ENCODE results near the gene TBC1D24. TPM values are rescaled to one million over a fixed set of nuclear protein-coding genes. Genes with fewer than 3 reads are reported as not detected.
"Not testable (repeated sequence)": the region's sequence is repeated elsewhere in the genome, so short reads cannot be mapped to it uniquely, and the experiment has no call there.

TBC1D24 gene
- total RNA-seq, 3 donors from 2014 or later = 25.0 to 27.2 (median 26.3) TPM

- DNase-seq (no peak), ATAC-seq (no peak)
- H3K4me1 Mint-ChIP-seq (ENCODE audit: low read depth) = peaks cover 10% of the 10 kb centered on the region
- H3K36me3 Mint-ChIP-seq (ENCODE audit: insufficient read depth) = peaks cover 9% of the 10 kb centered on the region
- no peaks in the 10 kb centered on the region for H3K9me3 Mint-ChIP-seq
- no peaks in the 10 kb centered on the region for H3K27me3 Mint-ChIP-seq (ENCODE audit: low read depth)
- no peak overlapping the region for H3K4me3 Mint-ChIP-seq
These were observed 36.8 kb upstream of the TBC1D24 start for GRCh38 chr16:2438121-2438520.

- no peak for ATAC-seq
- Mint-ChIP-seq H3K4me1 (ENCODE audit: low read depth) (peaks cover 10% of the 10 kb centered on the region), H3K27me3 (ENCODE audit: low read depth) (no peaks in the 10 kb centered on the region), H3K36me3 (ENCODE audit: insufficient read depth) (peaks cover 7% of the 10 kb centered on the region), H3K4me3 (no peak overlapping the region), H3K9me3 (no peaks in the 10 kb centered on the region)
- no peak for DNase-seq
These were observed 35.3 kb upstream of the TBC1D24 start for GRCh38 chr16:2439598-2439997.

GRCh38 chr16:2441143-2441804 is 33.7 kb upstream of the TBC1D24 start:
- not testable (repeated sequence) for H3K36me3 Mint-ChIP-seq (ENCODE audit: insufficient read depth); DNase-seq; ATAC-seq; H3K4me3 Mint-ChIP-seq; H3K9me3 Mint-ChIP-seq; H3K27me3 Mint-ChIP-seq (ENCODE audit: low read depth)
- peaks cover 10% of the 10 kb centered on the region for H3K4me1 Mint-ChIP-seq (ENCODE audit: low read depth)

DNA sequence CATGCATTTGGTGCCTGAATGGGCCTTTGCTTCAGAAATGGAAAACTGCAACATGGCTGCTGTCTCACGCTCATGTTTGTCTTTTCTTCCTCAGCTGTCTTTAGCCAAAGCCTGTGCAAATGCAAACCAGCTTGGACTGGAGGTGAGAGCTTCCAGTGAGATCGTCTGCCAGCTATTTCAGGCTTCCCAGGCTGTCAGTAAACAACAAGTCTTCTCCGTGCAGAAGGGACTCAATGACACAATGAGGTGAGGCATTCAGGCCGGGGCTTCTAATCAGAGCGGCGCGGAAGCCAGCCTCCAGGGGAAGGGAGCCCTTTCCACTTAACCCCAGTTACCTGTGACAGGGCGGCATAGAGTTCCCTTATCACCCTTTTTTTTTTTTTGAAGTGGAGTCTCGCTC is 31.4 kb upstream of the TBC1D24 start:
- no peak for DNase-seq
- peaks cover 10% of the 10 kb centered on the region for H3K4me1 Mint-ChIP-seq (ENCODE audit: low read depth)
- H3K9me3 Mint-ChIP-seq = no peaks in the 10 kb centered on the region
- no peaks in the 10 kb centered on the region for H3K27me3 Mint-ChIP-seq (ENCODE audit: low read depth)
- H3K36me3 Mint-ChIP-seq (ENCODE audit: insufficient read depth) = peaks cover 6% of the 10 kb centered on the region
- H3K4me3 Mint-ChIP-seq = no peak overlapping the region
- ATAC-seq = no peak

- Mint-ChIP-seq H3K9me3 (no peaks in the 10 kb centered on the region), H3K27me3 (ENCODE audit: low read depth) (no peaks in the 10 kb centered on the region), H3K36me3 (ENCODE audit: insufficient read depth) (peaks cover 5% of the 10 kb centered on the region), H3K4me3 (no peak overlapping the region), H3K4me1 (ENCODE audit: low read depth) (no peaks in the 10 kb centered on the region)
- DNase-seq (no peak), ATAC-seq (no peak)
These were observed 26.9 kb upstream of the TBC1D24 start for GRCh38 chr16:2447920-2448583.

- Mint-ChIP-seq H3K4me3 (no peak overlapping the region), H3K9me3 (no peaks in the 10 kb centered on the region), H3K36me3 (ENCODE audit: insufficient read depth) (peaks cover 9% of the 10 kb centered on the region), H3K4me1 (ENCODE audit: low read depth) (no peaks in the 10 kb centered on the region), H3K27me3 (ENCODE audit: low read depth) (no peaks in the 10 kb centered on the region)
- no peak for DNase-seq
- ATAC-seq = no peak
These were observed 25.8 kb upstream of the TBC1D24 start for GRCh38 chr16:2449118-2449517.

- ATAC-seq (no peak), DNase-seq (no peak)
- no peaks in the 10 kb centered on the region for H3K9me3 Mint-ChIP-seq
- H3K4me3 Mint-ChIP-seq = no peak overlapping the region
- no peaks in the 10 kb centered on the region for H3K4me1 Mint-ChIP-seq (ENCODE audit: low read depth)
- no peaks in the 10 kb centered on the region for H3K27me3 Mint-ChIP-seq (ENCODE audit: low read depth)
- peaks cover 9% of the 10 kb centered on the region for H3K36me3 Mint-ChIP-seq (ENCODE audit: insufficient read depth)
These were observed 24.4 kb upstream of the TBC1D24 start for GRCh38 chr16:2450535-2450934.

DNA sequence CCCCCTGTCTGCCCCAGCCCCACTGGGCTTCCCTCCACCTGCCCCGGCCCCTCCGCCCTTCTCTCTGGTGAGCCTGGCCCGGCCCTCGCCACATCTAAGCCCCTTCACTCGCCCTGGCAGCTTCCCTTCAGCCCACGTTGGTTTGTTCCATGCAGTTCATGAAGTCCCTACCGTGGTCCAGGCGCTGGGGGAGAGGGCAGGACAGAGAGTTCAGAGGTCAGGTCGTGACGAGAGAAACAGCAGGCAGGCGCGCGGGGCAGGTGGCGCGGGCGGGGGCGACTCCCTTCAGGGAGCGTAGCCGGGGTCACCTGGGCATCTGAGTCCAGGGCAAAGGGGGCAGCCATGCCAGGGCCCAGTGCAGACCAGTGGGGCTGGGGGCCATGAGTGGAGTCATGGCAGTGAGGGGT is 23.9 kb upstream of the TBC1D24 start:
- no peak overlapping the region for H3K4me3 Mint-ChIP-seq
- peaks cover 9% of the 10 kb centered on the region for H3K36me3 Mint-ChIP-seq (ENCODE audit: insufficient read depth)
- no peak for DNase-seq
- H3K9me3 Mint-ChIP-seq = no peaks in the 10 kb centered on the region
- ATAC-seq = no peak
- no peaks in the 10 kb centered on the region for H3K27me3 Mint-ChIP-seq (ENCODE audit: low read depth)
- no peaks in the 10 kb centered on the region for H3K4me1 Mint-ChIP-seq (ENCODE audit: low read depth)

DNA sequence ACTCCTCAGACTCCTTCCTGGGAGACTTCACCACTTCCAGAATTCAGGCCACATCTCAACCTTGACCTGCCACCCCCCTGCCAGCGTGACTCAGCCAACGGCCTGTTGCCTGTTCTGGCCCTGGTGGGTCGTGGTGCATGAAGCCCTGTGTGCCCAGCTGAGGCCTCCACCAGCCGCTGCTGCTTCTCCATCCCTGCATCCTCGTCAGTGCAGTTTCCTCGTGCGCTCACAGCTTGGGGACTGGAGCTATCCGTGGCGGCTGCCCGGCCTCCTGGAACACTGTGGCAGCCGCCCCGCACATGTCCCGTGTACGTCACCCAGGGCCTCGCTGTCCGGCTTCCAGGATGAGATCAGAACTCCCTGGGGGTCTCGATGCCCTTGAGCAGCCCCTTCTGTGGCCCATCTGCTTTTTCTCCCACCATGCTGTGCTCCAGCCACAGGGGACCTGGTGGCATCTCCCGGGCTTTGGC is 23.0 kb upstream of the TBC1D24 start:
- DNase-seq (no peak), ATAC-seq (no peak)
- no peaks in the 10 kb centered on the region for H3K4me1 Mint-ChIP-seq (ENCODE audit: low read depth)
- H3K4me3 Mint-ChIP-seq = no peak overlapping the region
- H3K9me3 Mint-ChIP-seq = no peaks in the 10 kb centered on the region
- no peaks in the 10 kb centered on the region for H3K27me3 Mint-ChIP-seq (ENCODE audit: low read depth)
- H3K36me3 Mint-ChIP-seq (ENCODE audit: insufficient read depth) = peaks cover 7% of the 10 kb centered on the region

GRCh38 chr16:2452650-2453049 is 22.3 kb upstream of the TBC1D24 start:
- DNase-seq (no peak), ATAC-seq (no peak)
- Mint-ChIP-seq H3K27me3 (ENCODE audit: low read depth) (no peaks in the 10 kb centered on the region), H3K4me1 (ENCODE audit: low read depth) (no peaks in the 10 kb centered on the region), H3K4me3 (no peak overlapping the region), H3K36me3 (ENCODE audit: insufficient read depth) (peaks cover 7% of the 10 kb centered on the region), H3K9me3 (no peaks in the 10 kb centered on the region)

DNA sequence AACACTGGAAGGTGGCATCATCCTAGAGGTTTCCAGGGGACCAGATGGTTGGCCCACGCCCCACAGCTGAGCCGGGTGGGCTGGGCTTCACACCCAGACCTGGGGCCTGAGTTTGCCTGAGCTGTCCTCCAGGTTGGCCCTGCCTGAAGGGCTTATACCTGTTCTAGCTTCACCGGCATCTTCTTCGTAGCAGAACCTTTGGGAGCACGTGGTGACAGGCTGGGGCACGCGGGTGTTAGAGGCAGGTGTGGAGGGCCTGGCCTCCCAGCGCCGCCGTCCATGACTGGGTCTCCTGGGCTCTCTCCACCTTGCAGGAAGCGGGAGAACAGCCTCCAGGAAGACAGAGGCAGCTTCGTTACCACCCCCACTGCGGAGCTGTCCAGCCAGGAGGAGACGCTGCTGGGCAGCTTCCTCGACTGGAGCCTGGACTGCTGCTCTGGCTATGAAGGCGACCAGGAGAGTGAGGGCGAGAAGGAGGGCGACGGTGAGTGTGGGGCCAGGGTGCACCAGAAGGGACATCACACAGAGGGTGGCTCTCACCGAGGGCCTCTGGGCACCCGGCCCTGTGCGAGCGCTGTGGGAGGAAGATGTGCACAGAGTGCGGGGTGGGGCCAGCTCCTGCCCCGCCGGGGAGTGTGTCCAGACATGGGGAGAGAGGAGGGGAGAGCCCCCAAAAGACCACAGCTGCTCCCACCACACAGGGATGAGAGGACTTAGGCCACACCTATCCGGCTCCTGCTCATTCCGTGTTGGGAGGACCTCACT is 19.7 kb upstream of the TBC1D24 start:
- Mint-ChIP-seq H3K4me1 (ENCODE audit: low read depth) (peaks cover 5% of the 10 kb centered on the region), H3K27me3 (ENCODE audit: low read depth) (no peaks in the 10 kb centered on the region), H3K4me3 (no peak overlapping the region), H3K9me3 (no peaks in the 10 kb centered on the region), H3K36me3 (ENCODE audit: insufficient read depth) (peaks cover 4% of the 10 kb centered on the region)
- DNase-seq = no peak
- ATAC-seq = no peak

- Mint-ChIP-seq H3K4me1 (ENCODE audit: low read depth) (peaks cover 5% of the 10 kb centered on the region), H3K36me3 (ENCODE audit: insufficient read depth) (peaks cover 4% of the 10 kb centered on the region), H3K4me3 (no peak overlapping the region), H3K27me3 (ENCODE audit: low read depth) (no peaks in the 10 kb centered on the region), H3K9me3 (no peaks in the 10 kb centered on the region)
- ATAC-seq (no peak), DNase-seq (no peak)
These were observed 18.3 kb upstream of the TBC1D24 start for GRCh38 chr16:2456551-2457153.

DNA sequence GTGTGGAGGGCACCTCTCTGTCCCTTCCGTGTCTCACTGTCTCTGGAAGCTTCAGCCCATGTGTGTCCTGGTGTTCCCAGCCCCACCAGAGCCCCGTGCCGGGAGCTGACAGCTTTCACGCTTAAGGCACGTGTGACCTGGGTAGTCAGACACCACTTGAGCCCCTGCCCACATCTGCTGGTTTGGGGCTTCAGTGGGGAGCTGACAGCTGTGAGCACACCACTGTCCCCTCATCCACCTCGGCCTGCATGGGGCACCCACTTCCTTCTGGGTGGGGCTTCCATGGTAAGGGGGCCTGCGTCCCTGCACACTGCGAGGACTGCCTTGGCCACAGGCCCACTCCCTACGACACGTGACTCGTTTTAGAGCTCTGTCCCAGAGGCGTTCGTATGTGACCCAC is 17.7 kb upstream of the TBC1D24 start:
- no peak overlapping the region for H3K4me3 Mint-ChIP-seq
- peaks cover 5% of the 10 kb centered on the region for H3K4me1 Mint-ChIP-seq (ENCODE audit: low read depth)

GRCh38 chr16:2457946-2458345 is 17.0 kb upstream of the TBC1D24 start:
- DNase-seq = no peak
- no peaks in the 10 kb centered on the region for H3K9me3 Mint-ChIP-seq
- no peak overlapping the region for H3K4me3 Mint-ChIP-seq
- H3K4me1 Mint-ChIP-seq (ENCODE audit: low read depth) = peaks cover 5% of the 10 kb centered on the region
- ATAC-seq = no peak
- peaks cover 4% of the 10 kb centered on the region for H3K36me3 Mint-ChIP-seq (ENCODE audit: insufficient read depth)
- no peaks in the 10 kb centered on the region for H3K27me3 Mint-ChIP-seq (ENCODE audit: low read depth)

More for the DNA sequence above, 17.7 kb upstream of the TBC1D24 start:
- H3K36me3 Mint-ChIP-seq (ENCODE audit: insufficient read depth) = peaks cover 4% of the 10 kb centered on the region
- ATAC-seq (no peak), DNase-seq (no peak)
- H3K27me3 Mint-ChIP-seq (ENCODE audit: low read depth) = no peaks in the 10 kb centered on the region
- H3K9me3 Mint-ChIP-seq = no peaks in the 10 kb centered on the region
